Daoy (cell line): Measurements from ENCODE around the gene DCST2. TPM values are rescaled to one million over a fixed set of nuclear protein-coding genes. Genes with fewer than 3 reads are reported as not detected.
"Not testable (repeated sequence)": the region's sequence is repeated elsewhere in the genome, so short reads cannot be mapped to it uniquely, and the experiment has no call there.

Source experiments
- DNase-seq: peaks from one replicate; pipeline ENCODE4 v3.0.0-alpha.2; 2015; ENCODE audit warnings: low read depth
- total RNA-seq: library from RNA; depleted of rRNA; stranded (reverse); fragments of >200 nt; shearing (Covaris generic); gene quantifications from 2 replicates; pipeline ENCODE4 v1.2.3, GENCODE V29; 2014; rRNA removed

Gene DCST2
- total RNA-seq, 1 experiment from 2014 or later = not detected

DNA sequence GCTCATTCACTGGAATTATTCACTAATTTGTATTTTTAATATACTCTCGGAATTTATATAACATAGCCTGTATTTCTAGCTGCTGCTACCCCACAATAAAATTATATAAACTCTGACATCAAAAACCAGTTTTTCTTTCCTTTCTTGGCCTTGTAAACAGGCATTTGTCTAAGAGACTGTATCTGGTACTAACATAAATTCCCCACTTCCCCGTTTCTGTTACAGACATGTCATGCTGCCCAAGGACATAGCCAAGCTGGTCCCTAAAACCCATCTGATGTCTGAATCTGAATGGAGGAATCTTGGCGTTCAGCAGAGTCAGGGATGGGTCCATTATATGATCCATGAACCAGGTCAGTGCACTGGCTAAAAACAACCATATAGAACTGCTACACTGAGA, 55.8 kb downstream of the DCST2 start:
- DNase-seq = not testable (repeated sequence)

DNA sequence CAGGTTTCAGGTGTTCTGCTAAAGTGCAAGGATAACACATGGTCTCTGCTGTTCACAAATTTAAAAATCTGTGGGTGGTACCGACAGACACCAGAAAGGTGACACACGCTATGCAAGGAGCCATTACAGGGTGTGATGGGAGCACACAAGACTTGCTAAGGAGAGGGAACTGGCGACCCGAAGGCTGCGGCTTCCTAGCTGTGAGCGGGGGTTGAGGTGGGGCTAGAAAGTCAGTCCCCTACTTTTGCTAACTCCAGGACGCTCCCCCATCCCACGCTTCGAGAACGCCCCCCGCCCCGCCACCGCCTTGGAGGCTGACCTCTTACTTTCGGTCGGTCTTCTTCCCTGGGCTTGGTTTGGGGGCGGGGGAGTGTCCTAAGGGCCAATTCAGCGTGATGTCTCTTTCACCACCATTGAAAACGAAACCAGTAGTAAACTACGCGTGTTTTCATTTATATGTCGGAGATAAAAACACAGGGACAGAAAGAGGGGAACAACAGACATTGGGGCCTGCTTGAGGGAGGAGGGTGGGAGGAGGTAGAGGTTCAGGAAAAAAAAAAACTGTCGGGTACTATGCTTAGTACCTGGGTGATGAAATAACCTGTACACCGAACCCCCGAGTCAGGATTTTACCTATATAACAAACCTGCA, 58.0 kb downstream of the DCST2 start:
- DNase-seq = peak; percentile 63

DNA sequence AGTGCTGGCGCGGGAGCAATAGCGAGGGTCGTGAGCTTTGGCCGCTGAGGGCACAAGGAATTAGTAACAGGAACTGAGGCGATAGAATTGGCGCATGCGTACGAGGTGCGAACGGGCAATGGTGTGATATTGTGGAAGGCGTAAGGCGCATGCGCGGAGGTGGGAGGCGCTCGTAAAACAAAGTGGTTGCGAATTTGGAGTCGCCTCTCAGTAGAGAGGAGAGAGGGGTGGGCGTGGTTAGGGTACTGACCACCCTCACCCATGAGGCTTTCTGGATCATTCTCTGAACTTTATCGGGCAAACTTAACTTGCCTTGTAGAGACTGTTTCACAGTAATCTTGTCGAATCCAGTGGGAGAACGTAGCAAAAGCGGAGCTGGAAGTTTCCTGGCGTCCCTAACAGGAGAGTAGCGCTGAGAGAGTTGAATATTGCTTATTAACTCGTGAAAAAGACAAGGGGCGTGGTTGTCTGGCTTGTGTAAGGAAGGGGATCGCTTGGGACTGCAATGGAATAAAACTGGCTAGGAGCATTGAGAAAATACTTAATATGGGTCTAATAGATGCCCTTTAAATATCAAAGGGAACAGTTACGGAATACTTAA, 58.7 kb downstream of the DCST2 start:
- peak; percentile 98 for DNase-seq

- DNase-seq = peak; percentile 100
These were observed 59.3 kb downstream of the DCST2 start, which contains the start of gene CKS1B for GRCh38 chr1:154974102-154974807. Gene CKS1B (plus strand): TSS chr1:154974681. CDS start chr1:154974746, 65 bp downstream.

GRCh38 chr1:154973344-154974101, 60.1 kb downstream of the DCST2 start:
- peak; percentile 99 for DNase-seq

- DNase-seq = peak; percentile 99
These were observed 60.9 kb downstream of the DCST2 start for GRCh38 chr1:154972517-154973343.

- DNase-seq = no peak
These were observed 61.4 kb downstream of the DCST2 start for GRCh38 chr1:154972213-154972516.

DNA sequence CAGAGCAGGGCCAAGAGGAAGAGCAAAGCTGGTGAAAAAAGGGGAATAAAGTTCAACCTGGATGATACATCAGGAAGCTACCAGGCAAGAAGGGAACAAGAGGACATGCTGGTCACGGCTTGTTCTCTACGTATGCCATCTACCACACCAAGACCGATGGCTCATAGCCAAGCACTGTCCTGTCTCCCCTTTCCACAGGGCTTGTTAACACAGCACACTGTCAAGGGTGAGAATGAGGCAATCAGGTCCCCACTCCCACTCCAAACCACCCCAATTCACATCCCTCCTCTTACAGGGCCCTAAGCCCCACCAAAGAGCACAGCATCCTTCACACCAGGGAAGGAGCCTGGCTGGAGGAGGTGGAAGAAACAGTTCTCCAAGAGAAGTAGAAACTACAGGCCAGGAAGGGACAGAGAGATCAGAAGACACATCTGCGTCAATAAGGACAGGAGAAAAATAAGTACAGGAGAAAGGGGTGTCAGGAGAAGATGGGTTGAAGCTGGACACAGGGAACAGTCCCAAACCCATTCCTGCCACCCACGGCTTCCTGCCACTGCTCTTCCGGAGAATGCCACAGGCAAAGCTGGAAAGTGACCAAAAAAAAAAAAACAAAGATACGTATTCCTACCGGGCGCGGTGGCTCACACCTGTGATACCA, 62.1 kb downstream of the DCST2 start:
- peak; percentile 54 for DNase-seq

- peak; percentile 98 for DNase-seq
These were observed 62.8 kb downstream of the DCST2 start, which contains the start of gene SHC1 for GRCh38 chr1:154970631-154971340. Gene SHC1 (minus strand): TSS chr1:154970747. CDS start chr1:154970526, 221 bp downstream.

DNA sequence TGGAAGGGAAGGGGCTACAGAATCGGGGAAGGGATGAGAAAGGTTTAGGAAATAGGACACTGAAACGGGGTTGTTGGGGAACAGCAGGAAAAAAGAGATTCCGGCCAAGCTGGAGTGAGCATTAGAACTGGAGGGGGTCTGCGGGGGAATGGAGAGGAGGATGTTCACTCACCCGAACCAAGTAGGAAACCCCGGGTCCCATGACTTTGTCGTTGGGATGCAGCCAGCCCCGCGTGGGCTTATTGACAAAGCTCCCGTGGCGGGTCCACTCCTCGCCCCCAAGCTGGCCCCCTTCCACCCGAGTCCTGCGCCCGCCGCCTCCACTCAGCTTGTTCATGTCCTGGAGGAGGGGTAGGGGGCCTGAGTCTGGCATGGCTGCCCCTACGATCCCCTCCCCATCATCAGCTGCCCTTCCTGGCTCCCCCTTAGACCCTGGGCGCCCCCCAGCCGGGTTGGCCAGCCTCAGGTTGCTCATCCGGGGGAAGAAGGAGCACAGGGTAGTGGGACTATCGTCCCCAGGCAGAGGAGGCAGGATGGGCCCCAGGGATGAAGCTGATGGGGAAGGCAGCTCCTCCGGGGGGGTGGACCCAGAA, 63.6 kb downstream of the DCST2 start:
- DNase-seq = no peak

GRCh38 chr1:154969246-154969645, 64.3 kb downstream of the DCST2 start:
- DNase-seq = no peak

- DNase-seq = no peak
These were observed 64.8 kb downstream of the DCST2 start for GRCh38 chr1:154968731-154969130.

Other genes with a start within 250 kb of the DCST2 start
- 9.1 and 16.8 TPM in 2 replicates for gene KCNN3, start 163.5 kb downstream of the DCST2 start, total RNA-seq
- gene PMVK, start 97.1 kb downstream of the DCST2 start, total RNA-seq = 3.8 and 5.7 TPM in 2 replicates
- gene PBXIP1, start 77.7 kb downstream of the DCST2 start, total RNA-seq = 10.5 and 10.9 TPM in 2 replicates
- 21.8 and 24.3 TPM in 2 replicates for gene PYGO2, start 72.0 kb downstream of the DCST2 start, total RNA-seq
- gene SHC1, start 63.0 kb downstream of the DCST2 start, total RNA-seq = 112 and 126 TPM in 2 replicates
- 362 and 379 TPM in 2 replicates for gene CKS1B, start 59.1 kb downstream of the DCST2 start, total RNA-seq
- 48.1 and 51.2 TPM in 2 replicates for gene FLAD1, start 50.4 kb downstream of the DCST2 start, total RNA-seq
- not detected in 2 replicates for gene LENEP, start 40.2 kb downstream of the DCST2 start, total RNA-seq
- 11.7 and 14.8 TPM in 2 replicates for gene ZBTB7B, start 31.0 kb downstream of the DCST2 start, total RNA-seq
- gene DCST1, start within 50 bp of the DCST2 start, total RNA-seq = not detected in 2 replicates
- 44.5 and 46.2 TPM in 2 replicates for gene ADAM15, start 17.5 kb upstream of the DCST2 start, total RNA-seq
- 10.6 and 16.7 TPM in 2 replicates for gene EFNA4, start 30.0 kb upstream of the DCST2 start, total RNA-seq
- 1.1 and 2.4 TPM in 2 replicates for gene EFNA3, start 45.1 kb upstream of the DCST2 start, total RNA-seq
- gene EFNA1, start 94.1 kb upstream of the DCST2 start, total RNA-seq = 24.6 and 34.5 TPM in 2 replicates
- gene SLC50A1, start 102.1 kb upstream of the DCST2 start, total RNA-seq = 14.9 and 28.7 TPM in 2 replicates
- 5.0 and 66.4 TPM in 2 replicates for gene DPM3, start 106.8 kb upstream of the DCST2 start, total RNA-seq
- 123 and 131 TPM in 2 replicates for gene KRTCAP2, start 139.5 kb upstream of the DCST2 start, total RNA-seq
- gene TRIM46, start 140.1 kb upstream of the DCST2 start, total RNA-seq = 0.63 and 1.9 TPM in 2 replicates
- gene THBS3, start 174.1 kb upstream of the DCST2 start, total RNA-seq = 2.9 and 3.2 TPM in 2 replicates
- gene MTX1, start 174.9 kb upstream of the DCST2 start, total RNA-seq = 81.3 and 96.7 TPM in 2 replicates
- gene ENTREP3, start 221.7 kb upstream of the DCST2 start, total RNA-seq = 1.6 and 2.7 TPM in 2 replicates
- 42.1 and 43.4 TPM in 2 replicates for gene SCAMP3, start 228.6 kb upstream of the DCST2 start, total RNA-seq
- 11.5 and 15.1 TPM in 2 replicates for gene CLK2, start 239.7 kb upstream of the DCST2 start, total RNA-seq
- gene HCN3, start 243.7 kb upstream of the DCST2 start, total RNA-seq = 0.11 and 0.65 TPM in 2 replicates